OCI-LY7 (cell line): Measurements from ENCODE around the gene KATNA1. TPM values are rescaled to one million over a fixed set of nuclear protein-coding genes. Genes with fewer than 3 reads are reported as not detected.

Experiments
- BruUV-seq: library from RNA; stranded (reverse); fragments of 400-500 nt; replicated peaks from 2 replicates; lab custom pipeline; 2021; lab: Mats Ljungman, UMichigan
- CTCF ChIA-PET: fragments of 300-600 bp; sonication (Branson Sonifier 250); formaldehyde crosslinking; loops from one replicate; lab custom pipeline; 2022; ENCODE audit warnings: antibody characterized with exemption; ENCODE audit not compliant: unreplicated experiment; lab: Charles Lee
- POLR2A ChIA-PET: fragments of 300-600 bp; sonication (Branson Sonifier 250); formaldehyde crosslinking; loops from one replicate; lab custom pipeline; 2022; ENCODE audit warnings: antibody characterized with exemption; lab: Charles Lee
- DNase-seq: peaks from one replicate; pipeline ENCODE4 v3.0.0-alpha.2; 2015; ENCODE audit warnings: low spot score
- H2AFZ ChIP-seq: fragments of 200-600 bp; sonication (generic), shearing (Covaris generic); 2 replicates; pipeline ENCODE4 v1.6.1; 2014; ENCODE audit warnings: mild to moderate bottlenecking, antibody characterized with exemption, low read length, moderate library complexity
- H3K27ac ChIP-seq: fragments of 200-600 bp; sonication (generic); 2 replicates; pipeline ENCODE4 v1.5.1; 2014; ENCODE audit warnings: mixed run types, low read depth, mild to moderate bottlenecking, moderate library complexity, low read length, inconsistent platforms; ENCODE audit not compliant: poor library complexity, severe bottlenecking
- H3K36me3 ChIP-seq: fragments of 200-600 bp; sonication (generic); 2 replicates; pipeline ENCODE4 v1.6.1; 2014; ENCODE audit warnings: mild to moderate bottlenecking, antibody characterized with exemption, low read length, moderate library complexity, mixed read lengths; ENCODE audit not compliant: insufficient read depth
- H3K4me1 ChIP-seq: fragments of 200-600 bp; sonication (generic); 2 replicates; pipeline ENCODE4 v1.5.1; 2014; ENCODE audit warnings: mild to moderate bottlenecking, low read length; ENCODE audit not compliant: insufficient read depth, poor library complexity, severe bottlenecking
- H3K4me2 ChIP-seq: fragments of 200-600 bp; sonication (generic); 2 replicates; pipeline ENCODE4 v1.6.1; 2014; ENCODE audit warnings: mild to moderate bottlenecking, low read length
- H3K4me3 ChIP-seq: fragments of 200-600 bp; sonication (generic); 2 replicates; pipeline ENCODE4 v1.5.1; 2014; ENCODE audit warnings: mild to moderate bottlenecking, low read depth, low read length; ENCODE audit not compliant: poor library complexity, severe bottlenecking
- H3K79me2 ChIP-seq: fragments of 200-600 bp; sonication (generic); 2 replicates; pipeline ENCODE4 v1.6.1; 2016; ENCODE audit warnings: low read depth, mild to moderate bottlenecking, low read length, moderate library complexity, mixed read lengths; ENCODE audit not compliant: insufficient read depth
- H3K9me2 ChIP-seq: fragments of 200-600 bp; sonication (generic); 2 replicates; pipeline ENCODE4 v1.6.1; 2016; ENCODE audit warnings: mild to moderate bottlenecking, low read length, mixed read lengths; ENCODE audit not compliant: insufficient read depth
- H3K9me3 ChIP-seq: fragments of 200-600 bp; sonication (generic); 2 replicates; pipeline ENCODE4 v1.6.1; 2014; ENCODE audit warnings: mild to moderate bottlenecking, mixed run types, low read length, mixed read lengths
- H4K20me1 ChIP-seq: fragments of 200-600 bp; sonication (generic); 2 replicates; pipeline ENCODE4 v1.6.1; 2014; ENCODE audit warnings: mild to moderate bottlenecking, antibody characterized with exemption, low read length, moderate library complexity, mixed read lengths; ENCODE audit not compliant: insufficient read depth
- CTCF ChIP-seq: fragments of 200-600 bp; sonication (generic); conservative IDR thresholded peaks from 2 replicates; pipeline ENCODE4 v1.5.1; 2014; ENCODE audit warnings: mild to moderate bottlenecking, antibody characterized with exemption, low read length, moderate library complexity, mixed read lengths
- EZH2phosphoT487 ChIP-seq: fragments of 200-600 bp; sonication (generic); IDR thresholded peaks from 2 replicates; pipeline ENCODE4 v1.6.1; 2018; ENCODE audit warnings: low read depth, borderline replicate concordance, mild to moderate bottlenecking, mixed run types, antibody characterized with exemption, low read length, moderate library complexity, mixed read lengths
- intact Hi-C: fragments of 100-400 bp; cut with micrococcal nuclease; formaldehyde crosslinking; loops from one replicate; pipeline ENCODE4 v1.10.0; 2022; ENCODE audit not compliant: unreplicated experiment
- total RNA-seq, 2 experiments: library from RNA; depleted of rRNA in 1 of 2; stranded (reverse); fragments of >200 nt in 1 of 2; shearing (Covaris generic) in 1 of 2; gene quantifications; 2 replicates each; pipeline ENCODE4 v1.2.3, GENCODE V29; 2014 to 2022

The KATNA1 gene
- total RNA-seq, 2 experiments from 2014 or later = 35.1 to 36.5 TPM

GRCh38 chr6:149551920-149552319 is 96.6 kb downstream of the KATNA1 start:
- intact Hi-C loops = no loop called here
- Histone ChIP-seq H3K79me2 (no peaks in the 10 kb centered on the region), H3K4me2 (no peak overlapping the region), H3K36me3 (no peaks in the 10 kb centered on the region), H3K4me3 (no peak overlapping the region), H4K20me1 (no peaks in the 10 kb centered on the region), H3K9me2 (no peaks in the 10 kb centered on the region), H3K4me1 (peaks cover 2% of the 10 kb centered on the region), H3K27ac (no peak overlapping the region), H2AFZ (no peak overlapping the region), H3K9me3 (no peaks in the 10 kb centered on the region)
- BruUV-seq = no TSS peak
- TF ChIP-seq EZH2phosphoT487 = no peak
- ChIA-PET POLR2A (interaction anchor here (0.6 to 1.4 kb wide), 2 partner anchors 17 to 47 kb away, joined by 3 read pairs; no protein-coding TSS in a partner anchor), CTCF (interaction anchor here (1.3 kb wide), 2 partner anchors 9 to 13 kb away, joined by 3 to 4 read pairs; no protein-coding TSS in a partner anchor)
- DNase-seq = no peak

GRCh38 chr6:149545754-149546471 is 102.6 kb downstream of the KATNA1 start, which contains the start of gene PPIL4:
PPIL4 (minus strand) TSS chr6:149546043; CDS start chr6:149546005, 38 bp downstream.
- intact Hi-C loops = loop anchor here (1.0 to 5.0 kb wide), 3 partner anchors 19 to 171 kb away; partner anchors contain the start of genes KATNA1 and LATS1
- peak within 1 kb of the TSS; percentile 79 for H3K4me2 ChIP-seq
- no TSS peak for BruUV-seq

More at GRCh38 chr6:149545754-149546471, 102.6 kb downstream of the KATNA1 start, which contains the start of gene PPIL4:
- ChIA-PET POLR2A (interaction anchor here (0.8 to 1.3 kb wide), 4 partner anchors 15 to 223 kb away, joined by 3 to 5 read pairs (median 4); no protein-coding TSS in a partner anchor), CTCF (interaction anchor here (0.5 to 1.2 kb wide), 4 partner anchors 9 to 204 kb away, joined by 3 to 4 read pairs (median 4); no protein-coding TSS in a partner anchor)
- H3K4me3 ChIP-seq = peak within 1 kb of the TSS; percentile 92
- H2AFZ ChIP-seq = peak within 1 kb of the TSS; percentile 83
- H3K9me3 ChIP-seq = no peaks in the 10 kb centered on the region
- no peak for TF ChIP-seq EZH2phosphoT487
- TF ChIP-seq CTCF = peak; percentile 100
- H3K36me3 ChIP-seq = peaks cover 10% of the 10 kb centered on the region; the same call in 1 of the 2 replicates
- H3K4me1 ChIP-seq = peaks cover 26% of the 10 kb centered on the region
- H4K20me1 ChIP-seq = no peaks in the 10 kb centered on the region
- peak; percentile 96 for DNase-seq
- H3K27ac ChIP-seq = peak within 1 kb of the TSS; percentile 86
- no peaks in the 10 kb centered on the region for H3K9me2 ChIP-seq
- peaks cover 49% of the 10 kb centered on the region for H3K79me2 ChIP-seq
